ENCODE measurements around the gene POU6F2. TPM values are rescaled to one million over a fixed set of nuclear protein-coding genes. Genes with fewer than 3 reads are reported as not detected.

POU6F2 gene
- total RNA-seq, 1 experiment from 2014 or later: 0.19 TPM

GRCh38 chr7:39033885-39034624 is 56.3 kb downstream of the POU6F2 start:
- Mint-ChIP-seq H3K4me3 (ENCODE audit: unreplicated experiment) (no peak overlapping the region), H3K9me3 (ENCODE audit: unreplicated experiment) (no peaks in the 10 kb centered on the region), H3K36me3 (ENCODE audit: insufficient read depth, unreplicated experiment) (no peaks in the 10 kb centered on the region), H3K4me1 (ENCODE audit: insufficient read depth, unreplicated experiment) (no peaks in the 10 kb centered on the region), H3K27me3 (ENCODE audit: insufficient read depth, unreplicated experiment) (peaks cover 58% of the 10 kb centered on the region), H3K27ac (ENCODE audit: low read depth, unreplicated experiment) (no peak overlapping the region)
- no TSS peak for BruUV-seq (replicated peaks)
- POLR2A ChIA-PET: no interaction called here
- no peak for DNase-seq (ENCODE audit: unreplicated experiment)
- intact Hi-C loops (cut with micrococcal nuclease): no loop called here
- CTCF ChIA-PET: no interaction called here
- TF ChIP-seq CTCF (IDR thresholded peaks at IDR 0.05; ENCODE audit: unreplicated experiment): no peak

- Mint-ChIP-seq H3K36me3 (ENCODE audit: insufficient read depth, unreplicated experiment) (no peaks in the 10 kb centered on the region), H3K9me3 (ENCODE audit: unreplicated experiment) (no peaks in the 10 kb centered on the region), H3K27me3 (ENCODE audit: insufficient read depth, unreplicated experiment) (peaks cover 60% of the 10 kb centered on the region), H3K27ac (ENCODE audit: low read depth, unreplicated experiment) (no peak overlapping the region), H3K4me1 (ENCODE audit: insufficient read depth, unreplicated experiment) (no peaks in the 10 kb centered on the region), H3K4me3 (ENCODE audit: unreplicated experiment) (no peak overlapping the region)
- no peak for DNase-seq (ENCODE audit: unreplicated experiment)
- POLR2A ChIA-PET: no interaction called here
- intact Hi-C loops (cut with micrococcal nuclease): no loop called here
- CTCF ChIA-PET: interaction anchor here (0.6 kb wide), 1 partner anchor 330 kb away, joined by 3 read pairs; no protein-coding TSS in a partner anchor
- TF ChIP-seq CTCF (IDR thresholded peaks at IDR 0.05; ENCODE audit: unreplicated experiment): no peak
- BruUV-seq (replicated peaks): no TSS peak
Measured at GRCh38 chr7:39035156-39035555, 57.4 kb downstream of the POU6F2 start.

GRCh38 chr7:39035903-39036302 is 58.2 kb downstream of the POU6F2 start:
- Mint-ChIP-seq H3K4me1 (ENCODE audit: insufficient read depth, unreplicated experiment) (no peaks in the 10 kb centered on the region), H3K27me3 (ENCODE audit: insufficient read depth, unreplicated experiment) (peaks cover 64% of the 10 kb centered on the region), H3K9me3 (ENCODE audit: unreplicated experiment) (no peaks in the 10 kb centered on the region), H3K27ac (ENCODE audit: low read depth, unreplicated experiment) (no peak overlapping the region), H3K4me3 (ENCODE audit: unreplicated experiment) (no peak overlapping the region), H3K36me3 (ENCODE audit: insufficient read depth, unreplicated experiment) (no peaks in the 10 kb centered on the region)
- no peak for TF ChIP-seq CTCF (IDR thresholded peaks at IDR 0.05; ENCODE audit: unreplicated experiment)
- ChIA-PET CTCF (no interaction called here), POLR2A (interaction anchor here (0.6 kb wide), 1 partner anchor 297 kb away, joined by 3 read pairs; no protein-coding TSS in a partner anchor)
- DNase-seq (ENCODE audit: unreplicated experiment): no peak
- BruUV-seq (replicated peaks): no TSS peak
- intact Hi-C loops (cut with micrococcal nuclease): no loop called here

GRCh38 chr7:39042670-39043069 is 65.0 kb downstream of the POU6F2 start:
- no peaks in the 10 kb centered on the region for H3K9me3 Mint-ChIP-seq (ENCODE audit: unreplicated experiment)
- no peak overlapping the region for H3K27ac Mint-ChIP-seq (ENCODE audit: low read depth, unreplicated experiment)
- no peaks in the 10 kb centered on the region for H3K36me3 Mint-ChIP-seq (ENCODE audit: insufficient read depth, unreplicated experiment)
- H3K4me3 Mint-ChIP-seq (ENCODE audit: unreplicated experiment): no peak overlapping the region
- intact Hi-C loops (cut with micrococcal nuclease): no loop called here
- TF ChIP-seq CTCF (IDR thresholded peaks at IDR 0.05; ENCODE audit: unreplicated experiment): no peak
- no peaks in the 10 kb centered on the region for H3K4me1 Mint-ChIP-seq (ENCODE audit: insufficient read depth, unreplicated experiment)
- peaks cover 71% of the 10 kb centered on the region for H3K27me3 Mint-ChIP-seq (ENCODE audit: insufficient read depth, unreplicated experiment)
- ChIA-PET CTCF (no interaction called here), POLR2A (no interaction called here)
- no TSS peak for BruUV-seq (replicated peaks)
- no peak for DNase-seq (ENCODE audit: unreplicated experiment)

Measured in MCF 10A (cell line).